ENCODE results near the gene ROPN1B. TPM values are rescaled to one million over a fixed set of nuclear protein-coding genes. Genes with fewer than 3 reads are reported as not detected.
"Not testable (repeated sequence)": the region's sequence is repeated elsewhere in the genome, so short reads cannot be mapped to it uniquely, and the experiment has no call there.

Gene ROPN1B
- total and polyA plus RNA-seq, 4 experiments from 2014 or later = not detected

DNA sequence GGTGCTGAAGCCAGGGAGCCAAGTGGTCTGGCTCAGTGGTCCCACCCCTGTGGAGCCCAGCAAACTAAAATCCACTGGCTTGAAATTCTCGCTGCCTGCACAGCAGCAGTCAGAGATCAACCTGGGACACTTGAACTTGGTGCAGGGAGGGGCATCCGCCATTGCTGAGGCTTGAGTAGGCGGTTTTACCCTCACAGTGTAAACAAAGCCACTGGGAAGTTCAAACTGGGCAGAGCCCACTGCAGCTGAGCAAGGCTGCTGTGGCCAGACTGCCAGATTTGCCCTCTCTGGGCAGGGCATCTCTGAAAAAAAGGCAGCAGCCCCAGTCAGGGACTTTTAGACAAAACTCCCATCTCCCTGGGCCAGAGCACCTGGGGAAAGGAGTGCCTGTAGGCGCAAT is 27.8 kb downstream of the ROPN1B start:
- H3K27me3 Mint-ChIP-seq; H3K27ac ChIP-seq (ENCODE audit: low read depth, low read length); intact Hi-C loops (cut with micrococcal nuclease); H3K27me3 ChIP-seq (ENCODE audit: insufficient read depth, low read length); H3K4me3 ChIP-seq (ENCODE audit: low read length in 2 of 2); H3K36me3 Mint-ChIP-seq; H3K4me1 ChIP-seq (ENCODE audit: insufficient read depth, low read length); H3K4me1 Mint-ChIP-seq; DNase-seq; CTCF ChIA-PET (ENCODE audit: partially characterized antibody); H3K9me3 ChIP-seq (ENCODE audit: control insufficient read depth in 1 of 2, low read length in 2 of 2); H3K4me3 Mint-ChIP-seq; H3K36me3 ChIP-seq (ENCODE audit: insufficient read depth, low read length); POLR2A ChIA-PET (ENCODE audit: partially characterized antibody); H3K27ac Mint-ChIP-seq: not testable (repeated sequence)
- H3K9me3 Mint-ChIP-seq = peaks cover 0 to 43% (median 34%) of the 10 kb centered on the region in 8 donors

DNA sequence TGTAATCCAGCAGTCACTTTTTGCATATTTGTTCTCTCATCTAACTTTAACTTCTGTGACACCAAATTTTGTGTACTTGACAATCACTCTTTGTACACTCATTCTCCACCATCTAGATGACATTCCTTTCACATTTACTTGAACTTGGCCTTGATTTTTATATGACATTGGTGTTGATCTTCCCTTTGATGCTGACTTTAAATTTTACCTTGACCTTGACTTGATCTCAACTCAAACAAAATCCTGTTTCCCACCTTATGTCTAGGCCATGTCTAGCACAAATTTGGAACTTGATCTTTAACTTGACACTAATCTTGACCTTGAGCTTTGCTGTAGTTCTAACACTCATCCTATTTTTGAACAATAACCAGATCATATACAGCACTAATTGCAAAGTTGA is 33.2 kb downstream of the ROPN1B start:
- Histone ChIP-seq H3K27me3 (ENCODE audit: insufficient read depth, low read length) (no peaks in the 10 kb centered on the region), H3K36me3 (ENCODE audit: insufficient read depth, low read length) (peaks cover 8% of the 10 kb centered on the region), H3K4me3 (ENCODE audit: low read length in 2 of 2) (no peak overlapping the region), H3K27ac (ENCODE audit: low read depth, low read length) (no peak overlapping the region), H3K4me1 (ENCODE audit: insufficient read depth, low read length) (no peaks in the 10 kb centered on the region), H3K9me3 (ENCODE audit: control insufficient read depth in 1 of 2, low read length in 2 of 2) (no peaks in the 10 kb centered on the region)
- no peak overlapping the region for H3K4me3 Mint-ChIP-seq
- no peaks in the 10 kb centered on the region for H3K4me1 Mint-ChIP-seq
- POLR2A ChIA-PET (ENCODE audit: partially characterized antibody) = no interaction called here
- no peak overlapping the region for H3K27ac Mint-ChIP-seq
- no peak for DNase-seq
- peaks cover 0 to 59% (median 44%) of the 10 kb centered on the region in 8 donors for H3K9me3 Mint-ChIP-seq
- intact Hi-C loops (cut with micrococcal nuclease) = no loop called here
- CTCF ChIA-PET (ENCODE audit: partially characterized antibody) = no interaction called here
- peaks cover 0 to 2% of the 10 kb centered on the region in 2 donors for H3K27me3 Mint-ChIP-seq
- H3K36me3 Mint-ChIP-seq = peaks cover 21 to 23% of the 10 kb centered on the region in 2 donors

DNA sequence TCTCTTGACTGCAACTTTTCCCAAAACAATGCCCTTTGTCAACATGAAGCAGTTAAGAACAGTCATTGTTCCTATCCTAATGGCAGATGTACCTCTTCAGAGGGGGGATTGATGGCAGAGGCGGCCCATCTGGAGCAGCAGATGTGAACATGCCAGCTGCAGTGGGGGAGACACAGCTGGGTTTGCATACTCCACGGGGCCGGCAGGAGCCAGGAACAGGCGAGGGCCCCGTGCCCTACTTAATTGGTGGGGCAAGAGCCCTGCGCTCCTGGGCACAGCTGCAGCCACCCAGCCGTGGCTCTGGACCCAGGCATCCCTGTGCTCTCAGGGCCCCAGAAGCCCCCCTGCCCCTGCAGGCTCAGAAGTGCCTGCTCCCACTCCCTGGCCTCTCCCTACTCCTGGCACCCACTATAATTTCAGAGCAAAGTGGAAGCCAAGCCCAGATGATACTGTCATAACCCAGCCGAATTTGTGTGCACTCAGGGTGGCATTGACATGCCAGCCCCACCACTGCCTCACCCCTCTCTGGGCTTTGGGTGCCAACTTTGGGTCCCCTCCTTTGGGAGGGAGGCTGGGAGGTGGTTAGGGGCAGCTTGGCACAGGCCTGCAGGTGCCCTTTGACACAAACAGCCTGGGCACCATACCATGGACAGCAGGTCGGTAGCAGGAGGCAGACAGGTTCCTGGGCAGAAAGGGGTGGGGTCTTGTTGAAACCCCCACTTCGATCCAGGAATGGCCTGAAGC is 34.6 kb downstream of the ROPN1B start:
- Mint-ChIP-seq H3K9me3 (peaks cover 0 to 50% (median 36%) of the 10 kb centered on the region in 8 donors), H3K4me1 (peaks cover 0 to 2% (median 0%) of the 10 kb centered on the region in 4 donors), H3K27me3 (peaks cover 0 to 2% of the 10 kb centered on the region in 2 donors), H3K36me3 (peaks cover 34 to 35% of the 10 kb centered on the region in 2 donors), H3K27ac (no peak overlapping the region), H3K4me3 (no peak overlapping the region)
- H3K4me3 ChIP-seq (ENCODE audit: low read length in 2 of 2) = no peak overlapping the region
- no peaks in the 10 kb centered on the region for H3K27me3 ChIP-seq (ENCODE audit: insufficient read depth, low read length)
- H3K9me3 ChIP-seq (ENCODE audit: control insufficient read depth in 1 of 2, low read length in 2 of 2) = no peaks in the 10 kb centered on the region
- no peak for DNase-seq
- H3K4me1 ChIP-seq (ENCODE audit: insufficient read depth, low read length) = no peaks in the 10 kb centered on the region
- intact Hi-C loops (cut with micrococcal nuclease) = no loop called here
- peaks cover 19% of the 10 kb centered on the region for H3K36me3 ChIP-seq (ENCODE audit: insufficient read depth, low read length)
- ChIA-PET CTCF (ENCODE audit: partially characterized antibody) (no interaction called here), POLR2A (ENCODE audit: partially characterized antibody) (no interaction called here)
- H3K27ac ChIP-seq (ENCODE audit: low read depth, low read length) = no peak overlapping the region

DNA sequence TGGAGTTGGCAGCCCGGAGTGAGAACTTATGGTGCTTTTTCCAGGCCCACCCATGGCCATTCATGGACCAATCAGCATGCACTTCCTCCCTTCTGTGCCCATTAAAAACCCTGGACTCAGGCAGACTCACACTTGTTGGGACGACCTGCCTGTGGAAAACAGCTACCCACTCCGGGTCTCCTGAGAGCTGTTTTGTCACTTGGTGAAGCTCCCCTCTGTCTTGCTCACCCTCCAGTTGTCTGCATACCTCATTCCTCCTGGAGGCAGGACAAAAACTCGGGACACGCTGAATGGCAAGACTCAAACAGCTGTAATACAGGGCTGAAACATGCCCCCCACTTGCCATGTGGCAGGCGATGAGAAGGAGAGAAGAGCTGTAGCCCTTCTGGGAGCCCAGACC is 35.2 kb downstream of the ROPN1B start:
- ChIA-PET POLR2A (ENCODE audit: partially characterized antibody) (no interaction called here), CTCF (ENCODE audit: partially characterized antibody) (interaction anchor here (1.2 kb wide), 1 partner anchor 11 kb away, joined by 3 read pairs; no protein-coding TSS in a partner anchor)
- peaks cover 0 to 2% of the 10 kb centered on the region in 2 donors for H3K27me3 Mint-ChIP-seq
- intact Hi-C loops (cut with micrococcal nuclease) = no loop called here
- Histone ChIP-seq H3K4me3 (ENCODE audit: low read length in 2 of 2) (no peak overlapping the region), H3K36me3 (ENCODE audit: insufficient read depth, low read length) (peaks cover 19% of the 10 kb centered on the region), H3K9me3 (ENCODE audit: control insufficient read depth in 1 of 2, low read length in 2 of 2) (no peaks in the 10 kb centered on the region), H3K27me3 (ENCODE audit: insufficient read depth, low read length) (no peaks in the 10 kb centered on the region), H3K27ac (ENCODE audit: low read depth, low read length) (no peak overlapping the region), H3K4me1 (ENCODE audit: insufficient read depth, low read length) (no peaks in the 10 kb centered on the region)
- no peak for DNase-seq
- H3K27ac Mint-ChIP-seq = no peak overlapping the region
- H3K36me3 Mint-ChIP-seq = peaks cover 40 to 41% of the 10 kb centered on the region in 2 donors
- peaks cover 0 to 2% (median 0%) of the 10 kb centered on the region in 4 donors for H3K4me1 Mint-ChIP-seq
- H3K9me3 Mint-ChIP-seq = peaks cover 0 to 44% (median 31%) of the 10 kb centered on the region in 8 donors
- H3K4me3 Mint-ChIP-seq = no peak overlapping the region

DNA sequence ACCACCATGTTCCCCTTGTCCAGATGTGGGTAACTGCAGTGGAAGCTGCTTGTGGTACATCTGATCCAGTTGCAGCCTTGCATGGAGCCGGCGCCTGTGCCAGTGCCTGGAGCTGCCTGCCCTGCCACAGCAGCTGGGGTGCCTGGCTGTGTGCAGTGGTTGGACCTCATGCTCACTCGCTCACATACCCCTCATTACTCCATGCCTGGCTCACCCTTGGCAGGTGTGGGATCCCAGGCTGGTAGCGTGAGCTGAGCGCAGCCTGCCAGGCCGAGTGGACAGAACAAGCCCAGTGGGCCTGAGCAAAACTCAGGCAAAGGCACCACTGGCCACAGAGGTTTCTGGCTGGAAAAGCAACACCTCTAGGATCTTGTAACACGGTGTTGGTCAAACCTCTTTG is 35.7 kb downstream of the ROPN1B start:
- H3K9me3 Mint-ChIP-seq = peaks cover 0 to 39% (median 28%) of the 10 kb centered on the region in 8 donors
- intact Hi-C loops (cut with micrococcal nuclease) = no loop called here
- no peaks in the 10 kb centered on the region for H3K9me3 ChIP-seq (ENCODE audit: control insufficient read depth in 1 of 2, low read length in 2 of 2)
- H3K27ac ChIP-seq (ENCODE audit: low read depth, low read length) = no peak overlapping the region
- H3K4me3 ChIP-seq (ENCODE audit: low read length in 2 of 2) = no peak overlapping the region
- H3K27me3 ChIP-seq (ENCODE audit: insufficient read depth, low read length) = no peaks in the 10 kb centered on the region
- peaks cover 0 to 2% (median 0%) of the 10 kb centered on the region in 4 donors for H3K4me1 Mint-ChIP-seq
- no peaks in the 10 kb centered on the region for H3K27me3 Mint-ChIP-seq
- H3K4me3 Mint-ChIP-seq = no peak overlapping the region
- H3K36me3 Mint-ChIP-seq = peaks cover 44 to 45% of the 10 kb centered on the region in 2 donors
- peaks cover 19% of the 10 kb centered on the region for H3K36me3 ChIP-seq (ENCODE audit: insufficient read depth, low read length)
- ChIA-PET POLR2A (ENCODE audit: partially characterized antibody) (no interaction called here), CTCF (ENCODE audit: partially characterized antibody) (interaction anchor here (1.2 kb wide), 1 partner anchor 11 kb away, joined by 3 read pairs; no protein-coding TSS in a partner anchor)
- H3K4me1 ChIP-seq (ENCODE audit: insufficient read depth, low read length) = no peaks in the 10 kb centered on the region
- H3K27ac Mint-ChIP-seq = no peak overlapping the region
- DNase-seq = no peak

DNA sequence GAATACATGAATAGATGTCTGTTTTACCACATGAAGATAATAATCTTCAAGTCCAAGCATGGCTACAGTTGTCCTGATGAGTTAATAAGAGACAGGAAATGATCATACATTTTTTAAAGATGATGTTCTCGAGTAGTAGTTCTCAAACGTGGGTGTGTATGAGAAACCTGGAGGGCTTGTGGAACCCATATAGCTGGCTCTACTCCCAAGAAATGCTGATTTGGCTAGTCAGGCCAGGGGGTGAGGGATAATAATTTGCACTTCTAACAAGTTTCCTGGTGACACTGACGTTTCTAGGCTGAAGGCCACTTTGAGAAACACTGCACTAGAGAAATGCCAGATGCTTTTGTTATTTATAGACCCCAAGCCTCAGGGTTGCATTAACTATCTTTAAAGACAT is 37.0 kb downstream of the ROPN1B start:
- Mint-ChIP-seq H3K27me3 (no peaks in the 10 kb centered on the region), H3K36me3 (peaks cover 50 to 53% of the 10 kb centered on the region in 2 donors), H3K4me1 (peaks cover 0 to 2% (median 0%) of the 10 kb centered on the region in 4 donors), H3K4me3 (no peak overlapping the region), H3K9me3 (peaks cover 0 to 28% (median 17%) of the 10 kb centered on the region in 8 donors), H3K27ac (no peak overlapping the region)
- Histone ChIP-seq H3K27ac (ENCODE audit: low read depth, low read length) (no peak overlapping the region), H3K9me3 (ENCODE audit: control insufficient read depth in 1 of 2, low read length in 2 of 2) (no peaks in the 10 kb centered on the region), H3K27me3 (ENCODE audit: insufficient read depth, low read length) (no peaks in the 10 kb centered on the region), H3K4me3 (ENCODE audit: low read length in 2 of 2) (no peak overlapping the region), H3K4me1 (ENCODE audit: insufficient read depth, low read length) (no peaks in the 10 kb centered on the region), H3K36me3 (ENCODE audit: insufficient read depth, low read length) (peaks cover 24% of the 10 kb centered on the region)
- DNase-seq = no peak
- intact Hi-C loops (cut with micrococcal nuclease) = no loop called here
- ChIA-PET CTCF (ENCODE audit: partially characterized antibody) (no interaction called here), POLR2A (ENCODE audit: partially characterized antibody) (no interaction called here)

DNA sequence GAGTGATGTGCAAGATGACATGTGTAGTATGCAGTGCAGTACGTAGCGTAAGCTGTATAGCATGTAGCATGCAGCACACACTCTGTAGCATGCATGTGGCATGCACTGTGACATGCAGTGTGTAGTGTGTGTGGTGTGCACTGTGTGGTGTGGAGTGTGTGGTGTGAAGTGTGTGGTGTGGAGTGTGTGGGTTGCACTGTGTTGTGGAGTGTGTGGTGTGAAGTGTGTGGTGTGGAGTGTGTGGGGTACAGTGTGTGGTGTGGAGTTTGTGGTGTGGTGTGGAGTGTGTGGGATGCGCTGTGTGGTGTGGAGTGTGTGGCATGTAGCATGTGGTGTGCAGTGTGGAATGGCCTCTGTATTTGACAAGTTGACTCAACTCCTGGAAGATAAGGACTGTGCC is 39.2 kb downstream of the ROPN1B start:
- H3K4me1 Mint-ChIP-seq = peaks cover 0 to 2% (median 0%) of the 10 kb centered on the region in 4 donors
- H3K27ac Mint-ChIP-seq = no peak overlapping the region
- Histone ChIP-seq H3K9me3 (ENCODE audit: control insufficient read depth in 1 of 2, low read length in 2 of 2) (no peaks in the 10 kb centered on the region), H3K27me3 (ENCODE audit: insufficient read depth, low read length) (no peaks in the 10 kb centered on the region), H3K27ac (ENCODE audit: low read depth, low read length) (no peak overlapping the region), H3K4me1 (ENCODE audit: insufficient read depth, low read length) (no peaks in the 10 kb centered on the region), H3K36me3 (ENCODE audit: insufficient read depth, low read length) (peaks cover 24% of the 10 kb centered on the region), H3K4me3 (ENCODE audit: low read length in 2 of 2) (no peak overlapping the region)
- peaks cover 0 to 8% (median 0%) of the 10 kb centered on the region in 8 donors for H3K9me3 Mint-ChIP-seq
- ChIA-PET CTCF (ENCODE audit: partially characterized antibody) (no interaction called here), POLR2A (ENCODE audit: partially characterized antibody) (no interaction called here)
- no peak for DNase-seq
- peaks cover 70 to 76% of the 10 kb centered on the region in 2 donors for H3K36me3 Mint-ChIP-seq
- no peaks in the 10 kb centered on the region for H3K27me3 Mint-ChIP-seq
- intact Hi-C loops (cut with micrococcal nuclease) = no loop called here
- H3K4me3 Mint-ChIP-seq = no peak overlapping the region

Data from CD4-positive, alpha-beta memory T cell (primary cell).